Kidney epithelial cell (primary cell): ENCODE data around the gene PIK3CD. TPM values are rescaled to one million over a fixed set of nuclear protein-coding genes. Genes with fewer than 3 reads are reported as not detected.
A peak's percentile ranks its signal among the peaks of the same experiment; 100 is the strongest.

Experiments used
- DNase-seq: peaks from one replicate; pipeline ENCODE4 v3.0.0-alpha.2; 2010; ENCODE audit warnings: low read depth
- H3K27me3 ChIP-seq: 2 replicates; pipeline ENCODE4 v1.6.0; 2011; ENCODE audit warnings: low read length; ENCODE audit not compliant: control insufficient read depth, insufficient read depth
- H3K36me3 ChIP-seq: 2 replicates; pipeline ENCODE4 v1.5.1; 2011; ENCODE audit warnings: low read length; ENCODE audit not compliant: control insufficient read depth, insufficient read depth
- H3K4me3 ChIP-seq: 2 replicates; pipeline ENCODE4 v1.5.1; 2011; ENCODE audit warnings: low read depth, mild to moderate bottlenecking, control low read depth, low read length
- total RNA-seq: library from RNA; depleted of rRNA; stranded (reverse); fragments of >200 nt; gene quantifications from 2 replicates; pipeline ENCODE4 v1.2.3, GENCODE V29; 2015
- TF ChIP-seq, protein P1 (sequence below): IDR thresholded peaks from 2 replicates; pipeline ENCODE4 v1.5.1; 2011; ENCODE audit warnings: mild to moderate bottlenecking, moderate library complexity, low read length, control low read depth, inconsistent platforms; ENCODE audit not compliant: insufficient read depth, poor library complexity, severe bottlenecking

PIK3CD gene
- total RNA-seq, 1 donor from 2014 or later = 40.7 TPM

DNA sequence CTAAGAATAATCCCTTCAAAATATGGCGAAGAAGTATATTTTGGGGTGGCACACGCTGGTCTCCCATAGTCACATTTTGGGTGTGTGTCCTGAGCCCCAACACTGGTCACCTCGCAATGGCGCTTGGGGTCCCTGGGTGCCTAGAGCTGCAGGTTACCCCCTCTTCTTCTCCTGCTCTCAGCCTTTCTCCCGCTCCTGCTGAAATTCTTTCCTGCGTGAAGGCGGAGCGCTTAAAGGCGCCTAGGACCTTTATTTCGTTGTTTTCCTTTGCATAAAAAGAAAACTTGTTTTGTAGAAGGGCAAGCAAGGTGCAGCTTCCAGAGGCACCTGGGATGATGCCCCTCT lies 339 bp upstream of the PIK3CD start:
- H3K27me3 ChIP-seq = no peaks in the 10 kb centered on the region

DNA sequence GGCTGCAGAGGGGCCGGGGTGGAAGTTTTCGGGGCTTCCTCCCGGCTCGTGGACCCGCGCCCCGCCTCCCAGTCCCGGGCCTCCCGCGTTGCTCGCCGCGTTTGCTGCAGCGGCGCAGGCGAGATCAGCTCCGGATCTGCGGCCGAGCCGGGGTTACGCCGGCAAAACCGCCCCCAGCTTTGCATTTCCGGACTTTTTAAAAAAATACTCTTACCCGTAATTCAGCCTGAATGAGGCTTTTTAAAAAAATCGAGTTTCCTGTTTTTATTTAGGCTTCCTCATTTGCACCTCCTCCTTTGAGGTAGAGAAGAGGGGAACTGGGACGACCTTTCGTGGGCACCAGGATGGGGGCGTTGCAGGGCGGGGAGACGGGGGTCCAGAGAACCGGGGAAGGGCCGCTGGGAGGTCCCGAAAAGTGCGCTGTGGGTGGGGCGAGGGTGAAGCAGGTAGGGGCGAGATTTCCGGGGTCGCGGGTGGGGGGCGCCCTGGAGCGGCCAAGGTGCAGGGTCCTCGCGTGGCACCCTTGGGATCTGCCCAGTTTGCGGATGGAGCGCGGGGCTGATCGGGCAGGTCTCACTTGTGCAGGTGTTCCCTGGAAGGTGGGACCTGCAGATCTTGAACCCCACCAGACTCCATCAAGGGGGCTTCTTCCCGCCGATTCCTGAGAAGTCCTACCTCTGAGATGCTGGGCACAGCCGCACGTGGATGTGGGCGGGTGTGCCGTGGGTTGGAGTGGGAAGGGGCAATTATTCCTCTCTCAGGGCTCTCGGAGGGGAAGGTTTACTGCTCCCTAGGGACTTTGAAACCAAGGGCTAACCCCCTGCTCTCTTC lies 1.1 kb downstream of the PIK3CD start:
- Histone ChIP-seq H3K36me3 (no peaks in the 10 kb centered on the region), H3K4me3 (peak overlapping the region; percentile 50), H3K27me3 (no peaks in the 10 kb centered on the region)
- TF ChIP-seq, protein P1, sequence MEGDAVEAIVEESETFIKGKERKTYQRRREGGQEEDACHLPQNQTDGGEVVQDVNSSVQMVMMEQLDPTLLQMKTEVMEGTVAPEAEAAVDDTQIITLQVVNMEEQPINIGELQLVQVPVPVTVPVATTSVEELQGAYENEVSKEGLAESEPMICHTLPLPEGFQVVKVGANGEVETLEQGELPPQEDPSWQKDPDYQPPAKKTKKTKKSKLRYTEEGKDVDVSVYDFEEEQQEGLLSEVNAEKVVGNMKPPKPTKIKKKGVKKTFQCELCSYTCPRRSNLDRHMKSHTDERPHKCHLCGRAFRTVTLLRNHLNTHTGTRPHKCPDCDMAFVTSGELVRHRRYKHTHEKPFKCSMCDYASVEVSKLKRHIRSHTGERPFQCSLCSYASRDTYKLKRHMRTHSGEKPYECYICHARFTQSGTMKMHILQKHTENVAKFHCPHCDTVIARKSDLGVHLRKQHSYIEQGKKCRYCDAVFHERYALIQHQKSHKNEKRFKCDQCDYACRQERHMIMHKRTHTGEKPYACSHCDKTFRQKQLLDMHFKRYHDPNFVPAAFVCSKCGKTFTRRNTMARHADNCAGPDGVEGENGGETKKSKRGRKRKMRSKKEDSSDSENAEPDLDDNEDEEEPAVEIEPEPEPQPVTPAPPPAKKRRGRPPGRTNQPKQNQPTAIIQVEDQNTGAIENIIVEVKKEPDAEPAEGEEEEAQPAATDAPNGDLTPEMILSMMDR = no peak
- no peak for DNase-seq

More for the DNA sequence above, 339 bp upstream of the PIK3CD start:
- peak overlapping the region; percentile 50 for H3K4me3 ChIP-seq
- TF ChIP-seq, protein P1 = no peak
- no peak for DNase-seq
- no peaks in the 10 kb centered on the region for H3K36me3 ChIP-seq

DNA sequence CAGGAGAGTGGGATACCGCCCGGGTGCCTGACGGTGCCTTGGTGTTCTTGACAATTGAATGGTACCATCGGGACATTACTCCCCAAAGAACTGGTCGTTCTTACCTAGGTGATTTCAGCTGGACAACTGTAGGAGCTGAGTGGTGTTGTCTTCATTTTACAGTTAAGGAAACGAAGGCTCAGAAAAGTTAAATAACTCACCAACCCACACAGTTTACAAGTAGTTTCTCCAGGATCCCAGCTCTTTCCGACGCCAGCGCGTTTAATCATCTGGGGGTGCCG lies 1.6 kb downstream of the PIK3CD start:
- TF ChIP-seq, protein P1 = no peak

DNA sequence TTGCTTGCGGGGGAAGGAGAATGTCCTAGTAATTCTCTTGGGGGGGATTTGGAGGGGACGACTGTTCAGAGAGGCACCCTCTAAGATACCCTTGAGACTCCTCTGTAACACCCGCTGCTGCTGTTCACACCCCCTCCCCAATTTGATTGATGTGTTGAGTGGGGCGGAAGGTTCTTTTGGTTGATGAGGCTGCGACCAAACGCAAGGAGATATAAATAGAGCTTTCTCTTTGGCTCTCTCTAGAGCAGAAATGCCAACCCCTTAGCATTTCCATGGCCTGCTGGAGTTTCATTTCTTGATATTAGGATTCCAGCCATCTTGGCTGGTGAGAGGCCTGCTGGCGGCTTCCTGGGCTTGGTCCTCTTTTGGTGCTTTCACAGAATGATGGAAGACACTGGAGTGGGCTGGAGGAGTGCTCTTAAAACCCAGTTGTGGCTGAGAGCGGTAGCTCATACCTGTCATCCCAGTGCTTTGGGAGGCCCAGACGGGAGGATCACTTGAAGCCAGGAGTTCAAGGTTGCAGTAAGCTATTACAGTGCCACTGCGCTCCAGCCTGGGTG lies 2.0 kb downstream of the PIK3CD start:
- TF ChIP-seq, protein P1 = no peak
- Histone ChIP-seq H3K4me3 (no peak overlapping the region), H3K36me3 (no peaks in the 10 kb centered on the region), H3K27me3 (no peaks in the 10 kb centered on the region)
- no peak for DNase-seq

More for the DNA sequence above, 1.6 kb downstream of the PIK3CD start:
- no peak overlapping the region for H3K4me3 ChIP-seq
- no peaks in the 10 kb centered on the region for H3K36me3 ChIP-seq
- H3K27me3 ChIP-seq = no peaks in the 10 kb centered on the region
- DNase-seq = no peak

DNA sequence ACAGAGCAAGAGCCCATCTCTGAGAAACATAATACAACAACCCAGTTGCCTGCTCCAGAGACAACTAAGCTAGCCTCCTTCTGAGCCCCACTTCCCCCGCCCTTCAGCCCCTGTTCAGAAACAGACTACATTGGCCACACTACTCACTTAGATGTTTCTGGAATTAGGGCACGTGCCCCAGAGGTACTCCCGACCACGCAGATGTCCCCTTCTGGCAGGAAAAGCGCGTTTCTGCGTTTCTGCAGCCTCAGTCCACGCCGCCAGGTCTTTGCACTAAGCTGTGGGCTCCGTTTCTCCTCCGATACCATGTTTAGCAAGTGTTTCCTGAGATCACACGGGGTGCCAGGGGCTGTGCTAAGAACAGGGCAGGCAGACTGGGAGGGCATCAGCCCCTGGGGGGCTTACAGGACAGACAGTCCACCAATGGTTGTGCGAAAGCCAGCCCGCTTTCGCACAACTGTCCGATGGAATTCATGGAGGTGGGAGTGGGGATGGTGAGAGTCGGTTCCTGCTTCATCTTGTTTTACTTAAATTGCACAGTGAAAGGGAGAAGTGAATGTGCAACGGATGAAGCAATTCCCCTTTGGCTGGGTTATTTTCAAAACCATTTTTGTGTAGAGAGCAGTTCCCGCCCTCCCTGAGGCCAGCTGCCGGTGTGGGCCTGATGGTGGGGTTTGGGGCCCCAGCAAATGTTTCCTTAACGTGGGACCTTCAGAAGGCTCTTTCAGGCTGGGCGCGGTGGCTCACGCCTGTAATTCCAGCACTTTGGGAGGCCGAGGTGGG lies 2.7 kb downstream of the PIK3CD start:
- Histone ChIP-seq H3K27me3 (no peaks in the 10 kb centered on the region), H3K4me3 (no peak overlapping the region), H3K36me3 (no peaks in the 10 kb centered on the region)
- TF ChIP-seq, protein P1 = no peak
- no peak for DNase-seq
